Stimulated activated CD8-positive, alpha-beta memory T cell treated with anti-CD3 and anti-CD28 coated beads, Interleukin-2, amount 100 ng/mL, for 48 hours (primary cell): ENCODE measurements around the gene LYST.
"Not testable (repeated sequence)": the region's sequence is repeated elsewhere in the genome, so short reads cannot be mapped to it uniquely, and the experiment has no call there.

Experiments
- DNase-seq, 2 donors: peaks; one replicate each; pipeline ENCODE4 v3.0.0-alpha.2; 2020; ENCODE audit warnings: low read depth in 2 of 2

LYST gene

DNA sequence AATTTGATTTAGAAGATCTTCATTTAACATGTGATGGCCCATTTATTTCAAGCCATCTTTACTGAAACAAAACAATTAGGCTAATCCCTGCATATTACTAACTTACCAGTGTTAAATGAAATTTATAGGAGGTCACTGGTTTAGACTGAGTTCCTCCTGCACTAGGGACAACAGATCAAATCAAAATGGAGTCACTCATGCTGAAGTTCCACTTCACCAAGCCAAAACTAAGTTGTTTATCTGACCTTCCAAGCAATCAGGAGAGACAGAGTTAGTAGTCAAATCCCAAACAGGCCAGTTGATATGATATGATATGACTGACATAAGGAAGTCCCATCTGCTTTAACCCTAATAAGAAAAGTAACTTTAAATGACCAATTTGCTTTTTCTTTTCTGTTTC lies 4.8 kb downstream of the LYST start:
- DNase-seq, result no peak

DNA sequence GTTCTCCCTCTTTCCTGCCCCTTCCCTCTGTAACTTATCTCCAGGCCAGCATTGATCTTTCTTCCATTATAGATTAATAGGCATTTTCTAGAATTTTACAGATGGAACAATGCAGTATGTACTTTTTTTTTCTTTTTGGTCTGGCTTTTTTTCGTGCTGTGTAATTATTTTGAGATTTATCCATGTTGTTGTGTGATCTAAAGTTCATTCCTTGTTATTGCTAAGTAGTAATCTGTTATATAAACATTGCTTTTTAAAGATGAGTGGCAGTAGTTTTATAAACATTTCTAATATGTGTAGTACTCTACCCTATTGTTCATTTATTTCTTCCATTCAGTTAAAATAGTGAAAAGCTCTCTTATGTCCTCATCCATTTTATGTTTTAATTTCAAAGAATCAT lies 5.9 kb downstream of the LYST start:
- no peak for DNase-seq

DNA sequence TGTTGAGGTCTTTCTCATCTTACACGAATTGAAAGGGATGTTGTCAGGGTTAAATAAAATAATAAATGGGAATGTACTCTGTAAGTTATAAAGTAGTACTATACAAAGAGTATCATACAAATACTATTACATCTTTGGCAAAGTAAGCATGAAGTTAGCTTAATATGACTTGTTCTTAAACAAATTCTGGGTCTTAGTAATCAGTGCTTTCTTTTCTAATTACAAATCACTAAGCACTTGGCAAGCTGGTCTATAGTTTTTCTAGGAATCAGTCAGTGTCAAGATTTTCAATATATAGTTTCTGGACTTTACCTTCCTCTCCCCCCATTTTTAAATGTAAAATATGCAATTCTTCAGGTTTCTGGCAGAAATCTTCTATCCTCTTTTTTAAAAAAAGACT lies 6.9 kb downstream of the LYST start:
- DNase-seq, result no peak

DNA sequence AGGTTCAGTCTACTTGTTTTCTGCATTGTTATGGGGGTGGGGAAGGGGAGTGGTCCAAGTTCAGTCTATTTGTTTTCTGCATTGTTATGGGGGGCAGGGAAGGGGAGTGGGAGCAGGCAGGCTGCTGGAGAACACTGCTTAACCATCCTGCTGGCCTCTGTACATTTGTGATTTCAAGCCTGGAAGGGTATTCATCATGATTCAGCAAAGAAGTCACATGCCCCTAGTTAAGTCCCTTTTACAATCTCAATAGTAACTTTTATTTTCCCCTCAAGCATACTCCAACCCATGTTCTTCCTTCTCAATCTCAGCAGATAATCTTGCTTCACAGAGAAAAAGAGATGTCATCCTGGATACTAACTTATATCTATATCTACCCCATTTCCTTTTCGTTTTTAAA lies 7.9 kb downstream of the LYST start:
- DNase-seq, result no peak

DNA sequence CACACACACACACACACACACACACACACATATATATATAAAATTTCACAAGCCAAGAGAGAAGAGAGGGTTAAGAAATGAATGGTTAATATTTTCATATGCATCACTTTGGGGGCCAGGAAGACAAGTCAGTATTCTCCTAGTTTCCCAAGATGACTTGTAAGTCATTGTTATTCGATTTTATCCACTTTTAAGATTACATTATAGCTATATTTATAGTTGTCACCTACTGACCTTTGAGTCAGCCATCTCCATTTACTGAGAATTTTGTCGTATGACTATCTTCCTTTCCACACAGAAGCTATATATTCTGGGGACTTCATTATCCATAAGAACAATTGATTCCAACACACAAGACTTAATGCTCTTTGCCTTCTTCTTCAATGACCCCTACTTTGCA lies 8.9 kb downstream of the LYST start:
- no peak for DNase-seq

DNA sequence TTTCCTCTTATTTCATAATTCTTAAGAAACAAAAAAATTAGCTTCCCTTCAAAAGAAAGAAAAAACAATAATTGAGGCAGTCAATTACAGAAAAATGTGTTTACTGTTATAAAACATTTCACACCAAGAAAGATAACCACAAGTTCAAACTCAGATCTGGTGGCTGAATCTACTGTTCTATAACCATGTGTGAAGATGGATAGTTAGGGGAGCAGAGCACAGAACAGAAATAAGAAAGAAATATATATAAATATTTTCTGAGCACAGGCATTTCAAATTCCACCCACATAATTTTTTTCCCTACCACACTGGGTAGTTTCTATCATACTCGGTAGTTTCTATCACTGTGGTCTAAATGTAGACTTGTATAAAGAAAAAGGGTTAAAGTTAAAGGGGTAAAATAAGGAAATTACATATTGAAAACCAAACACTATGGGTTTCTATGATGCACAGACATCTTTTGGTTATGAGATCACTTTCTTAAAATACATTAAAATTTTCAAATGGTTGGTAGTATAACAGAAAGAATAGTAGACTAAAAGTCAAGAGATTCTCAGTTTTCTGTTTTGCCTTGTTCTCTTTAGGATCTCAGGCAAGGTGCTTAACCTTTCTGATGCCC lies 10.8 kb downstream of the LYST start:
- no peak for DNase-seq

DNA sequence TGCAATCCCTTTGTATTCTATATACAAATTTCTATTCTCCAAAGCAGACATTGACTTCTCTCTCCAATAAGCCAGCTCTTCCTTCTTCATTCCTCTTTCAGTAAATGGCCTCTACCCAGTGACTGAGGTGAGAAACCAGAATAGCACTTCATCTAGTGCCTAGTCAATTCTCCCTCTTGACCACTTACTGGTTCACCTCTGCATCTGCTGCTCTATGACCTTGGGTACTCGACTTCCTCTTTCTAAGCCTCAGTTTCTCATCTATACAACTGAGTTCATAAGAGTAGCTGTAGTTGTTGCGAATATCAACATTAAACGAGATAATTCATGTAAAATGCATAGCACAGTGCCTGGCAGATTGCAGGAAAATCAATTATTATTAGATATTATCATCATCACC lies 12.4 kb downstream of the LYST start:
- no peak for DNase-seq

DNA sequence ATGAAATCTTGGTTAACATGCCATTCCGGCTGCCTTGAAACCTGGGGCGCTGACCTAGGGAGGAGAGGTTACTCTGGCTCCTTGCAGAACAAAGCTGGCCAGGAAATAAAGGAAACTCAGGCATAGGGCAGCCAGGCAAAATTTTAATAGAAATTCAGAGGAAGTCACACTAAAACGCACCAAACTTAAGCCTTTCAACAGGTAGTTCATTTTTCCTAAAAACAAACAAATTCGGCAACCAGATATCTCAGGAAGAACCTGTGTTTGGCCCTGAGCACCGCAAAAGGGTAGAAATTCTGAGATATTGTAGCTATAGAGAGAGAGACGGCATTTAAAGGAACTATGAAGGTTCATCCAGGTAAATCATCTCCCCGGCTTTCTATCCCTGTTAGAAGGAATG lies 13.1 kb downstream of the LYST start:
- no peak for DNase-seq

DNA sequence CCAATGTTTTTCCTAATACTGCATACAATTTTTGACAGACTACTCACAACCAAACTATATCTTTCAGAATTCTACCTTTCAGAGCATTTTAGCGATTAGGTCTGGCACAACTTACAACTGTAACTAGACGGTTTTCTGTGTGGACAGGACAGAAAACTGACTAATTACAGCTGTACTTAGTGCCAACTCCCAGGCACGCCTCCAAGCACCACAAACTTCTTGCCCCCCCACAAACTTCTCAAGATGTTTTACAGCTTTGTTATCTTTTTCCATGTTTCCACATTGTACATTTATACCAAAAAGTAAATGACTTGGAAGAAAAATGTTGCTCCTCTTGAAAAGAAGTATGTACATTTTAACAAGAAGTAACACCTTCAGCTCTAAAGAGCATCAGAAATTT lies 13.8 kb downstream of the LYST start:
- DNase-seq, result no peak

DNA sequence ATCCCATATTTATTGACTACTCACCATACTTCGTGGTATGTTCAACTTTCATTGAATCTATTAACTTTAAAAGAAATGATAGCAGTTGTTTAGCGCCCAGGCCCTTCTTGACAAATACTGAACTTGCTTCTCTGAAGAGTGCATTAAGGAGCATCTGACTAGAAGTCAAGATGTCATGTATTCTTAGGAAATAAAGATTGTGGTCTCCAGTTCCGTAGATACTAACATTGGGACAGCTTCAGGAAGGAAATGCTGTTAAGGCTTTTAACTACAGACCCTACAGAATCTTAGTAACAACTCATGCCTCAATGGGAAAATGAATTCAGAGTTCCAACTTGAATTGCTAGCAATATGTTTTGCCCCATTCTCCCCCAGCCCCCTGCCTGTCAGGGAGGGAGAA lies 14.8 kb downstream of the LYST start:
- no peak for DNase-seq

DNA sequence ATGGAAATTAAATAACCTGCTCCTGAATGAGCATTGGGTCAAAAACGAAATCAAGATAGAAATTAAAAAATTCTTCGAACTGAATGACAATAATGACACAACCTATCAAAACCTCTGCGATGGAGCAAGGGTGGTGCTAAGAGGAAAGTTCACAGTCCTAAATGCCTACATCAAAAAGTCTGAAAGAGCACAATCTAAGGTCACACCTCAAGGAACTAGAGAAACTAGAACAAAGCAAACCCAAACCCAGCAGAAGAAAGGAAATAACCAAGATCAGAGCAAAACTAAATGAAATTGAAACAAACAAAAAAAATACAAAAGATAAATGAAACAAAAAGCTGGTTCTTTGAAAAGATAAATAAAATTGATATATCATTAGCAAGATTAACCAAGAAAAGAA lies 18.5 kb downstream of the LYST start:
- DNase-seq, result not testable (repeated sequence)

DNA sequence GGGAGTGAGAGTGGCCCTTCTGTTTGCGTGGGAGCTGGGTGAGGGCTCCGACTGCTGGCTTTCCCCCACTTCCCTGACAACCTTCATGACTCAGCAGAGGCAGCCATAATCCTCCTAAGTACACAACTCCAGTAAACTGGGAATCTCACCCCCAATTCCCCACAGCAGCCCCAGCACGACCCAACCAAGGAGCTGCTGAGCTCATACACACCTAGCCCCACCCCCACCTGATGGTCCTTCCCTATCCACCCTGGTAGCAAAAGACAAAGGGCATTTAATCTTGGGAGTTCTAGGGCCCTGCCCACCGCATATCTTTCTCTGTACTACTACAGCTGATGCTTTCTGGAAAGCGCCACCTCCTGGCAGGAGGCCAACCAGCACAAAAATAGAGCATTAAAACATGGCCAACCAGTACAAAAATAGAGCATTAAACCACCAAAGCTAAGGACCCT lies 21.0 kb downstream of the LYST start:
- not testable (repeated sequence) for DNase-seq

DNA sequence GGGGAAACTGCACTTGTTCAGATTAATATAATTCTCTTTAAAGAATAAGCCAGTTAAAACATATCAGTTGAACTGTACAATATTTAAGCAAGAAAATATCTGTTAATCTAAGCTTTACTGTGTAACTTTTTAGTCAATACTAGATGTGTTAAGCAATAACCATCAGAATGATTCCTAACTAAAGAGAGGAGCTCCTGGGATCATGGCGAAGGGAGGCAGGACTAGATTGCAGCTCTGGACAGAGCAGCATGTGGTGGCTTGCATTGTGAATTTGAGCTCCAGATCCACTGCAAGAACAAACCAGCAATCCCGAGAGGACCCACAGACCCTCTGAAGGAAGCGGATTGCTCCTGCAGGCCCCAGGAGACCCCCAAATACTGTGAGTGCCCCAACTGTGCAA lies 21.9 kb downstream of the LYST start:
- DNase-seq, result no peak

DNA sequence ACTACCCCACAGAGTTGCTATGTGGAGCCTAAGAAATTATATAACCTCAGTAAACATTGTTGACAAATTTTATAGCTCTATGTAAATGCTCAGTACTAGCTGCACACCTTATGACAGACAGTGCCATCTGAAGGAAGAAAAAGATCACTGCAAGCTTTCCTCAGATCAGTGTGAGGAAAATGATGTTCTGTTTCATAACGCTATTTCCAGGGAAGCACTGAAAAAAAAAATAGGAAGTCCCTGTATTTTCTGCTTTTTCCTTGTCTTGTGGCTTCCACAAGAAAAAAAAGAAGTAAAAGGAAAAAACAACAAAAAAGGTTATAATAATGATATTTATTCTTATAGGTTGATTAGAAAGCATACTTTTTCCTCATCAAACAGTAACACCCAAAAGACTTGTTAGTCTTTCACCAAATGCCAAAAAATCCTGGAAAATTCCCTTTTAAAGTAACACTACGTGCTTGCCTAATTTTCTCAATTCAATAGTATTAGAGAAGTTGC lies 23.2 kb downstream of the LYST start:
- no peak for DNase-seq

DNA sequence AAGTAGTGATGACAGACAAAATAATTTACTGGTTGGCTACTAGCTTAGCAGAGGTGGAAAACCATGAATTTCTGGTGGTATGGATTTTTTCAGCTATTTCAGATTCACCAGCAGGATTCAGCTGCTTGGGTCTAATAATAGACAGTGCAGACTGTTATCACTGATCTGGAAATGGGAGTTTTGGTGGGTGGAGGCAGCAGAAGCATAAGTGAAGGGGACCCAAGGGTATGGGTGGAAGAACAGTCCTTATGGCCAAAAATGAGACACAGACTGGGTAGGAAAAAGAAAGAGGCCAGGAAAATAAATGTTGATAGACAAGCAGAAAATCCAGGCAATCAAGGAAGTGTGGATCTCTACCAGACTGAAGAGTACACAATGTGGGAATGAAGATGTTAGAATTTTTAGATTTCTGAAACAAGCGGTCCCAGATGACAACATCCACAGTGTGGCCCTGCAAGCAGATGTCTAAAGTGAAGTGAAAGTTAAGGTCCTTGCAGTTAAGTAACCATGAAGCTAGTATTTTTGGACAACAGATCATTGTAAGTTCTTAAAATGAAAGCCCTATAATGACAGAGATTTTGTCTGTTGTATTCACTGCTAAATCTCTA lies 24.7 kb downstream of the LYST start:
- no peak for DNase-seq

DNA sequence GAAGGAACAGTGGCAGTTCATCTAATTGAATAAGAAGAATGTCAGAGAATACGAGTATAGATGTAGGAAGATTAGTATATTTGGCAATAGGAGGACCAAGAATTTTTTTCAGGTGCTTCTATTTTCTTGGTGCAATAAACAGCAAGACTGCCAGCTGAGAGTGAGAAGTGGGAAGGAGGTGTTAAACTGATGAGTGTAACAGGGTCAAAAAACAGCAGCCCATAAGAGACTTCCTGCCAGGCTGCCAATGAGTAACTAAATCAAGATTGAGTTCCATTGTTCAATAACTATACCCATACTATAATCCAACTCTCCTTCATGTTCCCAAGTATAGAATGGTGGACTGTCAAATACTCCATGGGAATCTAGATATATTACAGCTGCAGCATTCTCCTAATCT lies 28.7 kb downstream of the LYST start:
- DNase-seq, result no peak

DNA sequence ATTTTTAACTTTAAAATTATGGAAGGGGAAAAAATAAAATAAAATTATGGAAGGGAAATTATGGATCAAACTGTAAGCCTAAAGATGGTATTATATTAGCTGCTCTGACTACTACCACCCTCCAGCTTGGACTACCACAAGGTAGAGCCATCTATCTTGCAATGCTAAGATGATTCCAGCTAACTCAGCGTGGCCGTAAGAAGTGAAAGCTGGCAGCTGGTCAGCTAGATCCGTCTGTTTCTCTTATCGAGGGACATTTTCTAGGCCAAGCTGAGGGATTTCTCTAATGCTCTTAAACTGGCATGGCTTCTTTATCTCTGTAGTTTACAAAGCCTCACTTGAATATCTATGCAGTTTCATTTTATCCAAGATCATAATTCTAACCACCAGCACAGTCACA lies 31.5 kb downstream of the LYST start:
- DNase-seq, result no peak

DNA sequence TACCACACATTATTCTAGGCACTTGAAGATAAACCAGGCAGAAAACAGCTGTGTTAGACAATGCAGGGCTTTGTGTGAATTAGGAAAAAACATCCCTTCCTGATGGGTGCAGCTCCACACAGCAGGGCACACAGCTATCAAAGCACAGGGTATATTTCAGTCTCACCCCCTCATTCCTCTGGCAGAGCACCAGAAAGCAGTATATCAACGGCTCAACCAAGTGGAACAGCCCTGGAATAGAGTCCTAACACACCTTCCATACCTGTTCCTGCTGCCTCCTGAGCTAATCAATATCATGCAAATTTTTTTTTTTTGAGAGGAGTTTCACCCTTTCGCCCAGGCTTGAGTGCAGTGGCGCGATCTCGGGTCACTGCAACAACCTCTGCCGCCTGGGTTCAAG lies 32.1 kb downstream of the LYST start:
- no peak for DNase-seq

DNA sequence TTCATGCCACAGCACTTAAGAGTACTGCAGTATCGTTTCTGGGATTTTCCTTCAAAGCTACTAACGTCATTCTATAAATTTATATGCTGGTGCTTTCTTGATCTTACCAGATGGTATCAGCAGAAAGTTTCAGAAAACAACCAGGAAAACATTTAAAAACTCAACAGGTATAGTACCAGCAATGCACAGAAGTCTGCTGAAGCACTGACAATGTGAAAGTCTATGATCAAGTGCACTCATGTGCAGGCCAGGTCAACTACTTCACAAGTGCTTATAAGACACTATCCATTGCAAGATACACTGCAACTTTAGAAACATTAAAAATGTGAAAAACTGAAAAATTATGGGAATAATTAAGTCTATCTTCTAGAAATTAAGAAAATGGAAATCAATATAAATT lies 34.7 kb downstream of the LYST start:
- DNase-seq, result no peak

DNA sequence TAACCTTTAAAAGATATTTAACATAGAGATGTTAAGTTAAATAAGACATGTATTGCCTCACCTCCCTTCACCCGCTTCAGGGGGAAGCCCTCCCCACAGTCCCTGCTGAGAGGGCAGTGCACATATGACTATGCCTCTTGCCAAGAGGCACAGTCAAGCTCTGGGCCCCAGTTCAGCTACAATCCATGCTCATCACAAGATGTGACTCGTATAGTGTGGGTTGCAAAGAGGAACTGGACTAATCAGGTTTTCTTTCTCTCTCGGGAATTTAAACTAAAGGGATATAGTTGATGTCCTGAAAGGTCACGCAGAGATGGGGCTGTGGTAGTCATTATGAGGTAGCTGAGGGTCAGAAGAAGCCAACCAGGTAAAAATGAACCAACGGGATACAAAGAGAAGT lies 35.6 kb downstream of the LYST start:
- peak; percentile 23 to 28 for DNase-seq

DNA sequence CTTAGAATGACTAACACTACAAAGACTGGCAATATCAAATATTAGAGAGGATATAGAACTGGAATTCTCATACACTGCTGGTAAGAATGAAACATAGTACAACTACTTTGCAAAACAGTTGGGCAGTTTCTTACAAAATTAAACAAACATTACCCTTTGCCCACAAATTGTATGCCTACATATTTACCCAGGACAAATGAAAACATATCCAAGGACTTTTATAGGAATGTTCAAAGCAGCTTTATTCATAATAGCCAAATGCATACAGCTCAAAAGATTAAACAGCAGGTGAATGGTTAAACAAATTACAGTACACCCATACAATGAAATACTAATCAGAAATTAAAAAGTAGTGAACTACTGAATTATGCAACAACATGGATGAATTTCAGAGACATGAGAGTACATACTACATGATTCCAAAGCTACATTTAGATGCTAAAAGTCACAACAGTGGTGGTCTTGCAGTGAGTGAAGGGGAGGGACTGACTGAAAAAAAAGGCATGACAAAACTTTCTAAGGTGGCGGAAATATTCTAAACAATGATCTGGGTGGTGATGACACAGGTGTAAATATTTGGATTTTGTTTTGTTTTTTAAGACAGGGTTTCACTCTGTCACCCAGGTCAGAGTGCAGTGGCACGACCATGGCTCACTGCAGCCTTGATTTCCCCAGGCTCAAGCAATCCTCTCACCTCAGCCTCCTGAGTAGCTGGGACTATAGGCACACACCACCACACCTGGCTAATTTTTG lies 40.4 kb downstream of the LYST start:
- DNase-seq, result no peak

DNA sequence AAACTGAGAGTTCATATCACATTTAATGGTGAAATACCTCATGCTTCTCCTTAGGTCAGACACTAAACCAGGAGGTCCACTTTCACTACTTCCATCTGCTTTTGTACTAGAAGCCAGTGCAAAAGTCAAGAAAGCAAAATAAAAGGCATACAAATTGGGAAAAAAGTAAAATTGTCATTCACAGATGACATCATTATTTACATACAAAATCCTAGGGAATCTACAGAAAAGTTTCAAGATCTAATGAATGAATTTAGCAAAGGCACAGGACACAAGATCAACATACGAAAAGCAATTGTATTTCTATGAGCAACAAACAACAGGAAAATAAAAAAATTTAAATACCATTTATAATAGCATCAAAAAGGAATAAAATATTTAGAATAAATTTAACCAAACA lies 41.5 kb downstream of the LYST start:
- DNase-seq, result no peak

DNA sequence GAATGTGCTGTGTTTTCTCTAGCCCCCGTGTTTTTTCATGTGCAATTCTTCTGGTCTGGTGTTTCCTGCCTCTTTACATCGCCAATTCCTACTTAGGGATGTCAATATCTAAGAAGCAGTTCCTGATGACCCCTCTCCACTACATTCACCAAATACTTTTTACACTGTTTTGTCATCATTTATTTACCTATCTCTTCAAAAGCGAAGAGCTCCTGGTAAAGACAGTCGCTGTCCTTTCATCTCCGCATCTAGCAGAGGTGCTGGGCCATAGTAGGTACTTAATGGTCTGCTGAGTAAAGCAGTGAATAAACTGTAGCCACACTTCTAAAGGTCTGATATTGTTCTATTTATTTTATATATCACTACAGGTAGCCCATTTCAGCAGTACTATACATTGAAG lies 43.0 kb downstream of the LYST start:
- no peak for DNase-seq
